Heart left ventricle (tissue), 13 donors: ENCODE measurements around the gene MSLN.

ENCODE experiments used
- POLR2A ChIP-seq, 2 donors: fragments of 450-650 bp; IDR thresholded peaks; one replicate each; pipeline ENCODE4 v1.6.1; 2017; ENCODE audit warnings: antibody characterized with exemption in 2 of 2, mild to moderate bottlenecking in 2 of 2, moderate library complexity in 2 of 2
- TF ChIP-seq, protein P1 (sequence below), 12 donors: fragments of 200-600 bp; sonication (generic) in 4 of 12; IDR thresholded peaks; one replicate each; pipeline versions ENCODE4 v1.5.0 to v1.8.0; 2018 to 2022; ENCODE audit warnings: antibody characterized with exemption in 12 of 12, mild to moderate bottlenecking in 5 of 12
- donor health status: ischemic (EF 13 %, LVEDD 7.1; RV severe dilation, severe dysfunction).
- donor health status: DM: no; HTN: yes; CAD: no.
- donor health status: DM: no; HTN: no; CAD: no.
- donor health status: ischemic (EF 25% LVEDD 6.9; RV normal size, moderate dysfunction).
- donor health status: ischemic (EF 25% LVEDD 5.7; RV mildly dilated, moderate dysfunction).
- donor health status: ischemic (EF 35%, LVEDD 5.7; RV mildly dilated, moderate dysfunction).
- donor health status: nonischemic (EF 11% LVEDD 7.7; RV severe dilation, severe dysfunction).
- donor health status: DM: yes; HTN: yes; CAD: no.
- donor health status: PGD.
- donor health status: ischemic (EF 29% LVEDD 5.4; RV normal size, mild dysfunction).
- donor health status: nonischemic (EF 23%, LVEDD 6.1; RV moderate dilation, normal function).

- TF ChIP-seq, protein P1, sequence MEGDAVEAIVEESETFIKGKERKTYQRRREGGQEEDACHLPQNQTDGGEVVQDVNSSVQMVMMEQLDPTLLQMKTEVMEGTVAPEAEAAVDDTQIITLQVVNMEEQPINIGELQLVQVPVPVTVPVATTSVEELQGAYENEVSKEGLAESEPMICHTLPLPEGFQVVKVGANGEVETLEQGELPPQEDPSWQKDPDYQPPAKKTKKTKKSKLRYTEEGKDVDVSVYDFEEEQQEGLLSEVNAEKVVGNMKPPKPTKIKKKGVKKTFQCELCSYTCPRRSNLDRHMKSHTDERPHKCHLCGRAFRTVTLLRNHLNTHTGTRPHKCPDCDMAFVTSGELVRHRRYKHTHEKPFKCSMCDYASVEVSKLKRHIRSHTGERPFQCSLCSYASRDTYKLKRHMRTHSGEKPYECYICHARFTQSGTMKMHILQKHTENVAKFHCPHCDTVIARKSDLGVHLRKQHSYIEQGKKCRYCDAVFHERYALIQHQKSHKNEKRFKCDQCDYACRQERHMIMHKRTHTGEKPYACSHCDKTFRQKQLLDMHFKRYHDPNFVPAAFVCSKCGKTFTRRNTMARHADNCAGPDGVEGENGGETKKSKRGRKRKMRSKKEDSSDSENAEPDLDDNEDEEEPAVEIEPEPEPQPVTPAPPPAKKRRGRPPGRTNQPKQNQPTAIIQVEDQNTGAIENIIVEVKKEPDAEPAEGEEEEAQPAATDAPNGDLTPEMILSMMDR (IDR thresholded peaks at IDR 0.05), result no peak
- TF ChIP-seq POLR2A (IDR thresholded peaks at IDR 0.05), result no peak
These were observed 36.5 kb downstream of the MSLN start for GRCh38 chr16:797120-797420.
